GM19193 (cell line): ENCODE measurements around the gene GRAMD2B.

Experiments used
- POLR2A ChIP-seq: IDR thresholded peaks from 4 replicates; pipeline ENCODE4 v1.6.1; 2011; ENCODE audit not compliant: insufficient read depth, insufficient read length; ENCODE audit errors: extremely low read depth

Gene GRAMD2B

GRCh38 chr5:126455728-126456127, 32.5 kb downstream of the GRAMD2B start:
- TF ChIP-seq POLR2A: no peak

- TF ChIP-seq POLR2A: no peak
These were observed 33.1 kb downstream of the GRAMD2B start for GRCh38 chr5:126456217-126456820.

GRCh38 chr5:126460459-126460858, 37.2 kb downstream of the GRAMD2B start:
- no peak for TF ChIP-seq POLR2A

- no peak for TF ChIP-seq POLR2A
These were observed 37.8 kb downstream of the GRAMD2B start for GRCh38 chr5:126460977-126461376.

- no peak for TF ChIP-seq POLR2A
These were observed 38.6 kb downstream of the GRAMD2B start for GRCh38 chr5:126461838-126462237.

- no peak for TF ChIP-seq POLR2A
These were observed 39.2 kb downstream of the GRAMD2B start for GRCh38 chr5:126462239-126463014.

GRCh38 chr5:126464016-126464415, 40.8 kb downstream of the GRAMD2B start:
- TF ChIP-seq POLR2A: no peak

- no peak for TF ChIP-seq POLR2A
These were observed 41.8 kb downstream of the GRAMD2B start for GRCh38 chr5:126464959-126465358.

GRCh38 chr5:126468091-126468490, 44.9 kb downstream of the GRAMD2B start:
- TF ChIP-seq POLR2A: no peak

GRCh38 chr5:126469536-126470316, 46.5 kb downstream of the GRAMD2B start:
- no peak for TF ChIP-seq POLR2A

GRCh38 chr5:126471247-126471646, 48.0 kb downstream of the GRAMD2B start:
- TF ChIP-seq POLR2A: no peak

GRCh38 chr5:126471875-126472537, 48.8 kb downstream of the GRAMD2B start:
- TF ChIP-seq POLR2A: no peak

- no peak for TF ChIP-seq POLR2A
These were observed 49.3 kb downstream of the GRAMD2B start for GRCh38 chr5:126472538-126472889.

GRCh38 chr5:126477294-126478117, 54.3 kb downstream of the GRAMD2B start:
- TF ChIP-seq POLR2A: no peak
